ENCODE results near the gene SPTBN5.
A peak's percentile ranks its signal among the peaks of the same experiment; 100 is the strongest.

The SPTBN5 gene

DNA sequence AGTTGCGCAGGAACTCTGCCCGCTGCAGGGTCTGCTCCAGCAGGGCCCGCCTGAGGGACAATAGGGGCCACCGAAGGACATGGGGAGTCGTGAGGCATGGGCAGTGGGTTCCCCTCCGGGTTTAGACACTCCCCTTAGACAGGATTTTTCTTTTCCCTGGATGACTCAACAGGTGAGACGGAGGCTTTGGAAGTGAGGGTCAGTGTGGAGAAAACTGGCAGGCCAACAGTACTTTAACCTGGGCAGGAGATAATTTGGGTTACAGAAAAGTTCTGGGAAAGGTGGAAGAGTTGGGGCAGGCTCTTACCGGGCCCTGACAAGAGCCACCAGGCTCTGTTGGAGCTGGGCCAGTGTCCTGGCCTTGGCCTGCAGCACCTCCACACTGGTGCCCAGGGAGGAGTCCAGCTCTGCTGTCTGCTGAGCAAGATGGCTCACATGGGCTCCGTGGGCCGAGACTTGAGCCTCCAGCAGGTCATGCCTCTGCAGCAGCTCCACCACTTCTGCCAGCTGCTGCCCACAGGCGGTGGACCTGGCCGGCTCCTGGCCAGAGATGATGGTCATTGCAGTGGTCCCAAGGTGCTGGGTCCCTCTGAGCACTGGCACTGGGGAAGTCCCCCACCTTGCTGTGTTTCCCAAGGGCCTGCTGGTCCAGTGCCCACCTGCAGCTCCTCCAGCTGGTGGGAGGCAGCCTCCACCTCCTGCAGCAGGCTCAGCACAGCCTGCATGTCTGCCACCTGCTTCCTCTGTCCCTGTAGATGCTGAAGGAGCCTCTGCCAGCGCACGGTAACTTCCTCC is 11.0 kb downstream of the SPTBN5 start:
- H3F3A ChIP-seq (ENCODE audit: low read depth) = no peaks in the 10 kb centered on the region
- H3K9me3 ChIP-seq (ENCODE audit: insufficient read depth, low read depth, low read length) = no peaks in the 10 kb centered on the region
- H3K36me3 ChIP-seq (ENCODE audit: insufficient read depth, low read length) = no peaks in the 10 kb centered on the region
- H4K20me1 ChIP-seq (ENCODE audit: insufficient read depth, low read length, poor library complexity, severe bottlenecking) = no peaks in the 10 kb centered on the region
- no peaks in the 10 kb centered on the region for H3K9me2 ChIP-seq (replicated peaks; ENCODE audit: low read depth, low read length)
- H2AFZ ChIP-seq (ENCODE audit: low read length) = peak overlapping the region; percentile 20; the same call in 1 of the 2 replicates
- TF ChIP-seq, protein P1, sequence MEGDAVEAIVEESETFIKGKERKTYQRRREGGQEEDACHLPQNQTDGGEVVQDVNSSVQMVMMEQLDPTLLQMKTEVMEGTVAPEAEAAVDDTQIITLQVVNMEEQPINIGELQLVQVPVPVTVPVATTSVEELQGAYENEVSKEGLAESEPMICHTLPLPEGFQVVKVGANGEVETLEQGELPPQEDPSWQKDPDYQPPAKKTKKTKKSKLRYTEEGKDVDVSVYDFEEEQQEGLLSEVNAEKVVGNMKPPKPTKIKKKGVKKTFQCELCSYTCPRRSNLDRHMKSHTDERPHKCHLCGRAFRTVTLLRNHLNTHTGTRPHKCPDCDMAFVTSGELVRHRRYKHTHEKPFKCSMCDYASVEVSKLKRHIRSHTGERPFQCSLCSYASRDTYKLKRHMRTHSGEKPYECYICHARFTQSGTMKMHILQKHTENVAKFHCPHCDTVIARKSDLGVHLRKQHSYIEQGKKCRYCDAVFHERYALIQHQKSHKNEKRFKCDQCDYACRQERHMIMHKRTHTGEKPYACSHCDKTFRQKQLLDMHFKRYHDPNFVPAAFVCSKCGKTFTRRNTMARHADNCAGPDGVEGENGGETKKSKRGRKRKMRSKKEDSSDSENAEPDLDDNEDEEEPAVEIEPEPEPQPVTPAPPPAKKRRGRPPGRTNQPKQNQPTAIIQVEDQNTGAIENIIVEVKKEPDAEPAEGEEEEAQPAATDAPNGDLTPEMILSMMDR (conservative IDR thresholded peaks at IDR 0.05; ENCODE audit: low read length) = 0 out of 2 replicates have a peak, but pooled peaks have one; percentile 15
- TF ChIP-seq EZH2phosphoT487 (IDR thresholded peaks at IDR 0.05; ENCODE audit: borderline replicate concordance) = no peak
- H3K4me1 ChIP-seq (ENCODE audit: insufficient read depth, low read length, poor library complexity, severe bottlenecking) = peaks cover 8% of the 10 kb centered on the region
- H3K27me3 ChIP-seq (ENCODE audit: insufficient read depth, low read length, poor library complexity, severe bottlenecking) = no peaks in the 10 kb centered on the region
- H3K79me2 ChIP-seq (ENCODE audit: insufficient read depth, low read length) = no peaks in the 10 kb centered on the region
- H3K4me3 ChIP-seq (ENCODE audit: low read length, poor library complexity, severe bottlenecking) = no peak overlapping the region
- no peak overlapping the region for H3K4me2 ChIP-seq (ENCODE audit: low read depth, low read length, poor library complexity, severe bottlenecking)
- H3K9ac ChIP-seq (ENCODE audit: low read depth, low read length, poor library complexity, severe bottlenecking) = no peak overlapping the region

DNA sequence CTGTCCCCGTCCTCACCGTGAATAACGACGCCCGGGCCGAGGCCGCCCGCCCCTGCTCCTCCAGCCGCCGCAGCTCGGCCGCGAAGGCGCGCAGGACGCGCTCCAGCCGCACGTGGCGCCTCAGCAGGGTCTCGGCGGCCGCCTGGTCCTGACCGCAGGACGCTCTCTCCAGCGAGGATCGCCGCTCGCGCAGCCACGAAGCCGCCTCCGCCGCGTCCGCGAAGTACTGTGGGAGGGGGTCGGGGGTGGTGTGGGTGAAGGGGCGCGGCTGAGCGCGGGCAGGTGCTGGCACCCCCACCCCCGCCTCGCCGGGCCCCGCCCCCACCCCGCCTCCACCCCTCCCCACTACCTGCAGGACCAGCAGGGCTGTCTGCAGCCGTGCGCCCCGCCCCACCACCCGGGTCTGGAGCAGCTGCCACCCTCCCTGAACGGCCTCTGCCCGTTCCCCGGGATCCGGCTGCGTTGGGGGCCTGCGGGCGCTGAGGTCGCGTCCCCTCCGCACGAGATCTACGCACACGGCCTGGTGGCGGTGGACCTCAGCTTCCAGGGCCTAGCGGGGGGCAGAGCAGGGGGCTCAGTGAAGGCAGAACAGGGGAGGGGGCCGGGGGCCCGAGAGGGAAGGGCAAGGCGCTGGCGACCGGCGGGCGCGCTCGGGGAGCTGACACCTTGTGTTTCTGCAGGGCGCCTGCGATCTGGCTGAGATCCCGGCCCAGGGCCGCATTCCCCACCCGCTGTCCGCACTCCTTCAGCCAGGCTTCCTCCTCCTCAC is 11.7 kb downstream of the SPTBN5 start:
- no peak for TF ChIP-seq EZH2phosphoT487 (IDR thresholded peaks at IDR 0.05; ENCODE audit: borderline replicate concordance)
- TF ChIP-seq, protein P1 (conservative IDR thresholded peaks at IDR 0.05; ENCODE audit: low read length) = no peak
- H3K9me3 ChIP-seq (ENCODE audit: insufficient read depth, low read depth, low read length) = no peaks in the 10 kb centered on the region
- no peaks in the 10 kb centered on the region for H3K9me2 ChIP-seq (replicated peaks; ENCODE audit: low read depth, low read length)

DNA sequence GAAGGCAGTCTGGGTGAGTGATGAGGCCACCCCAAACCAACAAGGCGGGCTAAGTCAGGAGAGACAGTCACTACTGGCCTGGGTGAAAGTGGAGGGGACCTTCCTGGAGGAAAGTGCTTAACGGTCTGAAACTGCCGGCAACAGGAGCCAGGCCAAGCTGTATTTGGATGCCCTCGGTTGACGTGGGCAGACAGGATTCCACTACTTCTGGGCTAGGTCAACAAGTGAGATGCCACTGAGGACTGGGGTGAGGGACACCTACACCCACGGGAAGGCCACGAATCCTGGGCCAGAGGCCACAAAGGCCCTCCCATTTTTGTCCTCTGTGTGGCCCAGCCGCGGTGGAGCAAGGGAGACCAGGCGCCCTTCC is 12.3 kb downstream of the SPTBN5 start:
- H3K27me3 ChIP-seq (ENCODE audit: insufficient read depth, low read length, poor library complexity, severe bottlenecking) = no peaks in the 10 kb centered on the region
- no peak overlapping the region for H3K9ac ChIP-seq (ENCODE audit: low read depth, low read length, poor library complexity, severe bottlenecking)
- H3K9me2 ChIP-seq (replicated peaks; ENCODE audit: low read depth, low read length) = no peaks in the 10 kb centered on the region
- TF ChIP-seq EZH2phosphoT487 (IDR thresholded peaks at IDR 0.05; ENCODE audit: borderline replicate concordance) = no peak
- TF ChIP-seq, protein P1 (conservative IDR thresholded peaks at IDR 0.05; ENCODE audit: low read length) = no peak
- H3K79me2 ChIP-seq (ENCODE audit: insufficient read depth, low read length) = no peaks in the 10 kb centered on the region
- H3K4me3 ChIP-seq (ENCODE audit: low read length, poor library complexity, severe bottlenecking) = no peak overlapping the region
- H3F3A ChIP-seq (ENCODE audit: low read depth) = no peaks in the 10 kb centered on the region
- no peaks in the 10 kb centered on the region for H3K36me3 ChIP-seq (ENCODE audit: insufficient read depth, low read length)
- peaks cover 8% of the 10 kb centered on the region for H3K4me1 ChIP-seq (ENCODE audit: insufficient read depth, low read length, poor library complexity, severe bottlenecking)
- no peak overlapping the region for H3K4me2 ChIP-seq (ENCODE audit: low read depth, low read length, poor library complexity, severe bottlenecking)
- H2AFZ ChIP-seq (ENCODE audit: low read length) = no peak overlapping the region
- H4K20me1 ChIP-seq (ENCODE audit: insufficient read depth, low read length, poor library complexity, severe bottlenecking) = no peaks in the 10 kb centered on the region
- H3K9me3 ChIP-seq (ENCODE audit: insufficient read depth, low read depth, low read length) = no peaks in the 10 kb centered on the region

More for the DNA sequence above, 11.7 kb downstream of the SPTBN5 start:
- Histone ChIP-seq H3K4me1 (ENCODE audit: insufficient read depth, low read length, poor library complexity, severe bottlenecking) (peaks cover 8% of the 10 kb centered on the region), H3K4me3 (ENCODE audit: low read length, poor library complexity, severe bottlenecking) (no peak overlapping the region), H3K79me2 (ENCODE audit: insufficient read depth, low read length) (no peaks in the 10 kb centered on the region), H3F3A (ENCODE audit: low read depth) (no peaks in the 10 kb centered on the region), H3K9ac (ENCODE audit: low read depth, low read length, poor library complexity, severe bottlenecking) (no peak overlapping the region), H4K20me1 (ENCODE audit: insufficient read depth, low read length, poor library complexity, severe bottlenecking) (no peaks in the 10 kb centered on the region), H3K36me3 (ENCODE audit: insufficient read depth, low read length) (no peaks in the 10 kb centered on the region), H2AFZ (ENCODE audit: low read length) (no peak overlapping the region), H3K27me3 (ENCODE audit: insufficient read depth, low read length, poor library complexity, severe bottlenecking) (no peaks in the 10 kb centered on the region), H3K4me2 (ENCODE audit: low read depth, low read length, poor library complexity, severe bottlenecking) (no peak overlapping the region)

Measured in Loucy (cell line).